ENCODE data around the gene MCUR1. TPM values are rescaled to one million over a fixed set of nuclear protein-coding genes. Genes with fewer than 3 reads are reported as not detected.

Gene MCUR1
- total and polyA plus RNA-seq, 2 of the 13 experiments (the other 11 are each of a cell fraction or from before 2014, with no cell fraction given): 8.0 to 29.6 TPM

DNA sequence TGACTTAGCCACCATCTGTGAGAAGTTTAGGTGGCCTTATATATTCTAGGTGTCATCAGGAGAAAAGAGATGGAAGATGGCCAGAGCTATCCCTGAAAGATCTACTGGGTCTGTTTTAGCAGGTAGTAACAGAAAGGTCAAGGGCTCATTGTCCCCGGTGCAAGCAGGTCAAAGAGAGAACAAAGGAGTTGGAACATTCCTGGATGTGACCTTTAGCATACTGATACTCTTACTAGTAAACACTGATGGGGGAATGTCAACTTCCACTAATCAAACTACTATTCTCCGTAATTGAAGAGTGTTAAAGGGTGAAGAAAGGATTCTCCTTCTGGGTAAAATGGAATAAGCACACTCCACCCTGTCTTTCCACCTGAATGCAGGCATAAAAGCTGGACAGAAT lies 4.0 kb upstream of the MCUR1 start (continued):
- TF ChIP-seq, protein P1, sequence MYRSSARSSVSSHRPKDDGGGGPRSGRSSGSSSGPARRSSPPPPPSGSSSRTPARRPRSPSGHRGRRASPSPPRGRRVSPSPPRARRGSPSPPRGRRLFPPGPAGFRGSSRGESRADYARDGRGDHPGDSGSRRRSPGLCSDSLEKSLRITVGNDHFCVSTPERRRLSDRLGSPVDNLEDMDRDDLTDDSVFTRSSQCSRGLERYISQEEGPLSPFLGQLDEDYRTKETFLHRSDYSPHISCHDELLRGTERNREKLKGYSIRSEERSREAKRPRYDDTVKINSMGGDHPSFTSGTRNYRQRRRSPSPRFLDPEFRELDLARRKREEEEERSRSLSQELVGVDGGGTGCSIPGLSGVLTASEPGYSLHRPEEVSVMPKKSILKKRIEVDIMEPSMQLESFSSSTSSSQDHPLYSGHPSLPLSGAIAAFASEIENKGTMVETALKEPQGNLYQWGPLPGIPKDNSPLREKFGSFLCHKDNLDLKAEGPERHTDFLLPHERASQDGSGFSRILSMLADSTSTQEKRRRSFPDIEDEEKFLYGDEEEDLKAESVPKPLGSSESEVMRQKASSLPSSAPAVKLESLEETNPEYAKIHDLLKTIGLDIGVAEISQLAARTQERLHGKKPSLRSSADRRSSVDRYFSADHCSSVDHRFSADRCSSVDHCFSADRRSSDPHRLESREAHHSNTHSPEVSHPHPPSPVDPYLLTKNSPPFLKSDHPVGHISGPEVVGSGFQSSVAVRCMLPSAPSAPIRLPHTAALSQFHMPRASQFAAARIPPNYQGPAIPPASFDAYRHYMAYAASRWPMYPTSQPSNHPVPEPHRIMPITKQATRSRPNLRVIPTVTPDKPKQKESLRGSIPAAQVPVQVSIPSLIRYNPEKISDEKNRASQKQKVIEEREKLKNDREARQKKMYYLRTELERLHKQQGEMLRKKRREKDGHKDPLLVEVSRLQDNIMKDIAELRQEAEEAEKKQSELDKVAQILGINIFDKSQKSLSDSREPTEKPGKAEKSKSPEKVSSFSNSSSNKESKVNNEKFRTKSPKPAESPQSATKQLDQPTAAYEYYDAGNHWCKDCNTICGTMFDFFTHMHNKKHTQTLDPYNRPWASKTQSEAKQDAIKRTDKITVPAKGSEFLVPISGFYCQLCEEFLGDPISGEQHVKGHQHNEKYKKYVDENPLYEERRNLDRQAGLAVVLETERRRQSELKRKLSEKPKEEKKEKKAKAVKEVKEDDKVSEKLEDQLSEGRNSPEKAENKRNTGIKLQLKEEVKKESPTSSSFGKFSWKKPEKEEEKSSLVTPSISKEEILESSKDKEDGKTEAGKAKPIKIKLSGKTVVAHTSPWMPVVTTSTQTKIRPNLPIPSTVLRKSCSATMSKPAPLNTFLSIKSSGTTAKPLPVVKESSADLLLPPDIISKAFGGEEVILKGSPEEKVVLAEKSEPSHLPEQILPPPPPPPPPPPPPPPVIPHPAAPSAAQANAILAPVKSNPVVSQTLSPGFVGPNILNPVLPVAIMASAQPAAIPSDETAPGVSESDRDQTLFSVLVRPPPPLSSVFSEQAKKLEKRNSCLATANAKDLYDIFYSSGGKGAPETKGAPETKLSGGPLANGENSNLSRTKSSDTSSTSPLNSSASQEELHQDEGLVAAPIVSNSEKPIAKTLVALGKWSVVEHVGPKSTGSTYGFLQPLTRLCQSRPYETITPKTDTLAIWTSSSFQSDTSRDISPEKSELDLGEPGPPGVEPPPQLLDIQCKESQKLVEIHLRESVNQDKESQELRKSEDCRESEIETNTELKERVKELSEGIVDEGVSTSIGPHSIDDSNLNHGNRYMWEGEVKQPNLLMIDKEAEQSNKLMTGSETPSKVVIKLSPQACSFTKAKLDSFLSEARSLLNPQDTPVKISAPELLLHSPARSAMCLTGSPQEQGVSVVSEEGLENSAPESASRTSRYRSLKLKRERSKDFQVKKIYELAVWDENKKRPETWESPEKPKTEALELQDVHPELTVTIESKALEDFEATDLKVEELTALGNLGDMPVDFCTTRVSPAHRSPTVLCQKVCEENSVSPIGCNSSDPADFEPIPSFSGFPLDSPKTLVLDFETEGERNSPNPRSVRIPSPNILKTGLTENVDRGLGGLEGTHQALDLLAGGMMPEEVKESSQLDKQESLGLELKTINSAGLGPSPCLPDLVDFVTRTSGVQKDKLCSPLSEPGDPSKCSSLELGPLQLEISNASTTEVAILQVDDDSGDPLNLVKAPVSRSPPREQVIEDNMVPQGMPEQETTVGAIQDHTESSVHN (CRISPR knock-in tag; IDR thresholded peaks at IDR 0.05): no peak
- TF ChIP-seq SIN3B (IDR thresholded peaks at IDR 0.05; ENCODE audit: low read length): no peak
- no peak for TF ChIP-seq ZSCAN31 (CRISPR knock-in tag; IDR thresholded peaks at IDR 0.05; ENCODE audit: low read depth)
- no peak for TF ChIP-seq TRIM24 (CRISPR knock-in tag; IDR thresholded peaks at IDR 0.05)
- no peak for TF ChIP-seq NFE2L1 (CRISPR knock-in tag; IDR thresholded peaks at IDR 0.05; ENCODE audit: borderline replicate concordance)
- no peak for TF ChIP-seq U2AF1 (optimal IDR thresholded peaks at IDR 0.05; ENCODE audit: low read depth, low read length)
- TF ChIP-seq ZBTB7B (CRISPR knock-in tag; IDR thresholded peaks at IDR 0.05): no peak
- no peak for TF ChIP-seq TARDBP (CRISPR knock-in tag; IDR thresholded peaks at IDR 0.05)
- no peak for TF ChIP-seq ZFX (CRISPR knock-in tag; IDR thresholded peaks at IDR 0.05; ENCODE audit: low read depth)
- TF ChIP-seq ZNF619 (CRISPR knock-in tag; IDR thresholded peaks at IDR 0.05): no peak
- no peak for TF ChIP-seq ZNF160 (CRISPR knock-in tag; IDR thresholded peaks at IDR 0.05)
- TF ChIP-seq HNF4A (CRISPR knock-in tag; IDR thresholded peaks at IDR 0.05): peak; percentile 74
- no peak for TF ChIP-seq ZNF782 (CRISPR knock-in tag; IDR thresholded peaks at IDR 0.05; ENCODE audit: borderline replicate concordance)
- no peak for TF ChIP-seq TAF1 (CRISPR knock-in tag; IDR thresholded peaks at IDR 0.05)
- TF ChIP-seq ZNF513 (CRISPR knock-in tag; conservative IDR thresholded peaks at IDR 0.05): no peak

Data from HepG2 (cell line).